HTERT RPE-1 (cell line): Measurements from ENCODE around the gene SHISA6.

Source experiments
- in situ Hi-C: fragments of 300-500 bp; cut with MboI; formaldehyde crosslinking; loops from 4 replicates; pipeline ENCODE4 v1.14.3; 2020; ENCODE audit warnings: low sequenced_read_pairs

Gene SHISA6

DNA sequence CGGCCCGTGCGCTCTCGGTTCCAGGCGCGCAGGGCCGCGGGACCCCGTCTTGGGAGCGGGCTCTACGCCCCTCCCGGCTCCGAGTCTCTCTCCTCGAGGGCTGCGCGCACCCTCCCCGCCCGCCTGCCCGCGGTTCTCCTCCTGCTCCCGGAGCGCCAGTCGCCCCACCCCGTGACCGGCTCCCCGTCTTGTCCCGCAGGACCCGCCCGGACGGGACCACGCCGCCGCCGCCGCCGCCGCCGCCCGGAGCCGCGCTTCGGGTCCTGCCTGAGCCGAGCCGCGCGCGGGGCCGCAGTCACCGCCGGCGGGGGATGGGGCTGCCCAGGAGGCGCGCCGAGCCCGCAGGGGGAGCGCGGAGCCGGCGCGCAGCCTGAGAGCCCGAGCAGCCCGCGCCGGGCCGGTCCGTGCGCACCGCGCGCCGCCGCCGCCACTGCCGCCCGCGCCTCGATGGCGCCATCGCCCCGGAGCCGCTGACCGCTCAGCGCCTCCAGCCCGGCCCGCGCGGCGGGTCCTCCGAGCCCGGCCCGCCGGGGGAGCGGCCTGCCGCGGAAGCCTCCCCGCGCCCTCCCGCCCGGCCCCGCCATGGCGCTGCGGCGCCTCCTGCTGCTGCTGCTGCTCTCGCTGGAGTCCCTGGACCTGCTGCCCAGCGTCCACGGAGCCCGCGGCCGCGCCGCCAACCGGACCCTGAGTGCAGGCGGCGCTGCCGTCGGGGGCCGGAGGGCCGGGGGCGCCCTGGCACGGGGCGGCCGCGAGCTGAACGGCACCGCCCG is at the start of gene SHISA6:
Gene SHISA6, plus strand, starts transcription at position 373 of the 770 bp plus-strand sequence.
- in situ Hi-C loops: no loop called here

- in situ Hi-C loops: no loop called here
These were observed 45.2 kb upstream of the SHISA6 start for GRCh38 chr17:11195801-11196200.

DNA sequence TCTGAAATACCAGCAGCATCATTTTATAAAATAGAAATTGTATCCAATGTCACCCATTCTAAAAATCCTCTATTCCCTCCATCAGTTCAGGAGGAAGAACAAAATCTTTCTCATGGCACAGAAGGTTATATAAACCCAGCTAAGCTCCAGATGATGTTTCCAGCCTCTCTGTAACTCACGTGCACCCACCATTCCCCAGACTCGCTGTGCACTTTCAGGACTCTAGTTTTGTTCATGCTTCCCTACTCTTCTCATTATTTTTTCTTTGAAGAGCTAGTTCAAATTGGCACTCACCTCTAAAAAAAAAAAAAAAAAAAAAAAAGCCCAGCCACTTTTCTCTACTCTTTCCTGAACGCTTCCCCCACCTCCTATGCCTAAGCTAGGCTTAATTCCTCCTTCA is 36.0 kb upstream of the SHISA6 start:
- in situ Hi-C loops: no loop called here

DNA sequence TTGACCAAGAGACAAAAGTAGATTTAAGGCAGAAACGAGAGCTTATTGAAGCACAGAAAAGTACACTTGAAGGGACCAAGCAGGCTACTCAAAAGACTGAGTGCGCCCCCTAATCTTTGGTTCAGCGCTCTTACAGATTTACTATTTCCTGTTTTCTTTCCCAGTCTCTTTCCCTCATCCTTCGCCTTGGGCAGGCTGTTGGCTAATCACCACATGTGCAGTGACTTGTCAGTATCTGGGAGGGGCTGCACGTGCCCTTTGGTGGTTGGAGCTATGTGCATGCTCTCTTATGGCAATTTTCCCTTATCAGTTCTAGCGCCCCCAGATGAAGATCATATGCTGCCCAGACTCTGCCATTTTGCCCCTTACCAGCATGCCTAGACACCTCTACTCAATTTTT is 35.4 kb upstream of the SHISA6 start:
- in situ Hi-C loops: no loop called here

- in situ Hi-C loops: no loop called here
These were observed 31.1 kb upstream of the SHISA6 start for GRCh38 chr17:11209906-11210305.

DNA sequence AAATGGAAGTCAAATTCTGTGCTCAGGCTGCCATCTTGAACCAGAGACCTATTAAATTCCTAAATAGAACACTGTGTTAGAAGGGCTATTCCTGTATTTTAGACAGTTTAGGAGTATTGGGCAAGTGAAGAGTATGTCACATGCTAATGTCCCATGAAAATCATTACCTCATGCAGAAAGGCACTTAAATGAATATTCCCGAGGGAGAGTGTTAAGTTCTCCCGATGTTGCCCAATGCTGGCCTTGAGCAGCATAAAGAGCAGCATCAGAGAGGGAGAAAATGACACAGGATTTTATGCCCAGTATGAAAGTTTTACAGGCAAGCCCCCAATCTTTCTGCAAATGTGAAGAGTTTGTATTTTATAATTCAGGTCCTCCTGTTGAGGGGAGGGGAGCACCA is 28.2 kb upstream of the SHISA6 start:
- in situ Hi-C loops: no loop called here

DNA sequence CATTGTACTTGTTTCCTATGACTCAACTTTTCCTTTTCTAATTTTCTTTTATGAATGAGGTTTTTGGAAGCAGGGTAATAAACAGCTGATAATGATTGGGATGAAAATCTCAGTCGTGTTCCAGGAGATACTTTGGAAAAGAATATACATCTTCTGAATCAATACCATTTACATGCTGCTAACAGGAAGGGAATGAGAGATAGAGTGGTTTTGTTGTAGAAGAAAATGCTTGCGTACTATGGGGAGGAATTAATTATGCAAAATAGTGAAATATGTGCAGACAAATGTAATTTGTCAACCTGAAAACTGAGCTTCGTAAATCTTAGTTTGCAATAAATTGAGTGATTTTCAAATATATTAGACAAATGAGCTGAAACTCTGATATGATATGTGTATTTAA is 24.0 kb upstream of the SHISA6 start:
- in situ Hi-C loops: no loop called here

- in situ Hi-C loops: no loop called here
These were observed 19.8 kb upstream of the SHISA6 start for GRCh38 chr17:11221196-11221595.

DNA sequence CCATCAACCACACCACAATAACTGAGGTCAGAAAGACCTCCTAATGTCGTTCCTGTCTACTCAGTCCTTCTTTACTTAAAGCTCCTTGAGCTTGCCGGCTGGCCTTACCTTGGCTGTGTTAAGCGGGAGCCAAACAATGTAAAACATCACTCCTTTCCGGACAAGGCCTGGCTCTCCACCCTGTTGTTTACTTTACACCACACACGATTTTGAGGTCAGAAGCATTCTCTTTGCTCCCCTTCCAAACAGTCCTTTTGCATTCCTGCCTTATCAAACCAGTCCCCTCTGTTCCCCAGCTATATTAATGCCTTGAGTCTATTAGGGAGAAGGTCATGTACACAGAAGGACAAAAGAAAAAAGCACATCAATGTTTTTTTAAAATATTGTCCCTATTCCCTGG is 19.3 kb upstream of the SHISA6 start:
- in situ Hi-C loops: no loop called here

GRCh38 chr17:11238705-11239104 is 2.3 kb upstream of the SHISA6 start:
- in situ Hi-C loops: no loop called here

GRCh38 chr17:11239379-11239970 is 1.5 kb upstream of the SHISA6 start:
- in situ Hi-C loops: no loop called here

DNA sequence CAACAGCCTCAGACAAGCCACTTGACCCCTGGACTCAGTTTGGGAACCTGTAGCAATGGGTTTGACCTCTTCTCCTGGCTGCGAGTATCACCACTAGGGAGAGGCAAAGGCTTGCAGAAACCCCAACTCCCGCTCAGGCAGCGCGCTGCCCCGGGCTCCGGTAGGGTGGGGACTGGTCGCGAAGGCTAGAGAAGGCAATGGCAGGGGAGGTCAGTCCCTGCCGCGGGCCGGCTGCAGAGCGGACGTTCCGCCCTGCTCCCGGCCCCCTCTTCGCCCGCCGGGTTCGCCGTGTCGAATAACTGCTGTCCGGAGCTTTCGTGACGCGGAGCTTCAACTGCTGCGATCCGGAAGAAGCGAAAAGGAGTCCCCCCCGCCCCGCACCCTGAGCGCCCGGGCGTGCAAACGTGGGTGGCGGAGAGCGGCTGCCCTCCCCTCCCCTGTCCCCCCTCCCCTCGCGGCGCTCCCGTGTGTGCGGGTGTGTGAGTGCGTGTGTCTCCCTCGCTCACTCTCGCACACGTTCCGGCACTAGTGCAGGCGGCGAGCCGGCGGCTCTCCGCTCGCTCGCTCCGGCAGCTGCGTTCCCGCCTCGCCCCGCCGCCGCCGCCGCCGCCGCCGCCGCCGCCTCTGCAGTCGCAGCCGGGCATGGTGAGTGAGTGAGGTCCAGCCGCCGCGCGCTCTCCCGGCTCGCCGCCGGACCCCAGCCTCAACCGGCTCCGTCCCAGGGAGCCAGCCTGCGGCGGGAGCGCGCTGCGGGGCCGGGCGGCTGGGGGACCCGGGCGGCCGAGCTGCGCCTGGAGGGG is 772 bp upstream of the SHISA6 start:
- in situ Hi-C loops: no loop called here

DNA sequence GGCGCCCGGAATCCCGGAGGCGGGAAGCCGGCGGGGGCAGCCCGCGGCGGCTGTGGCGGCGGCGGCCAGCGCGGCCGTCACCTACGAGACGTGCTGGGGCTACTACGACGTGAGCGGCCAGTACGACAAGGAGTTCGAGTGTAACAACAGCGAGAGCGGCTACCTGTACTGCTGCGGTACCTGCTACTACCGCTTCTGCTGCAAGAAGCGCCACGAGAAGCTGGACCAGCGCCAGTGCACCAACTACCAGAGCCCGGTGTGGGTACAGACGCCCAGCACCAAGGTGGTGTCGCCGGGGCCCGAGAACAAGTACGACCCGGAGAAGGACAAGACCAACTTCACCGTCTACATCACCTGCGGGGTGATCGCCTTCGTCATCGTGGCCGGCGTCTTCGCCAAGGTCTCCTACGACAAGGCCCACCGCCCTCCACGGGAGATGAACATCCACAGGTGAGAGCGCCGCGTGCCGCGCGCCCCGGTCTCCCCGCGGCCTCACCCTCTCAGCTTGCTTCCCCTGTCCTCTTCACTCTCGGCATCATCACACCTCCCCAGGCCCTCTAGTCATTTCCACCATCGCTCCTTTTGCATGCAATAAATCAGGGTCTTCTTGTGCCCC is 706 bp downstream of the SHISA6 start:
- in situ Hi-C loops: no loop called here

DNA sequence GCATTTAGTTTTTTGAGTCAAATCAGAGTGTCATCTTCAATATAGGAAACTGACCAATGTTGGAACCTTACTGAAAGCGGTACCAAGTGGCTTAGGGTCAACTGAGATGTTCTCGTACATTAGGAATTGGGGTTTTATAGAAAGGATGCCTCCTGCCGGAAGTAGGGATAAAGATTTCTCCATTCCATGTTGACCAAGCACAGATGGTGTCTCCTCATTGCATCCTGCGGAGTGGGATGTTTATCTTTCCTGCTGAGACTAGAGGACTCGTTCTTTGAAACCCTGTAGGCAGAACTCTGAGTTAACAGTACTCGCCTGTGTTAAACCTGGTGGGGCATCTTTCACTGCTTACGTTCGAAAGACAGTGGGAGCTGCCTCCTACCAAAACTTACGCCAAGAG is 1.4 kb downstream of the SHISA6 start:
- in situ Hi-C loops: no loop called here

GRCh38 chr17:11244776-11245175 is 3.8 kb downstream of the SHISA6 start:
- in situ Hi-C loops: no loop called here

GRCh38 chr17:11245187-11245586 is 4.2 kb downstream of the SHISA6 start:
- in situ Hi-C loops: no loop called here

DNA sequence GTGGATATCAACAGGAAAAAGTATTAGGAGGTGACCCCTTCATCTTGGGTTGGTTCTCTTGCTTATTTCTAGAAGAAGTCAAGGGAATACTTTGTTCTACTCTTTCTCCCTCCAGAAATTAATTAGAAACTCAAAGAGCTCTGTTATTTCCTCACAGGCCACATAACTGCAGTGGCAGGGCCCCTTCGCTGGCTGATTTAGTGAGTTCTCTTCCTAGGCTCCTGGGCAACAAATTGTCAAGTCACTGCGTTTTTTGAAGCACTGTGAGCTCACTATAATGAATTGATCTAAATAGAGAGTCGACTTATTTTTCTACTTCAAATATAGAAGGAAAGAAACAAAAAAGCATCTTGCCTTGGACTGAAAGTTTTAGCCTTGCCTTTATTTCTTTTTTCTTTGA is 4.8 kb downstream of the SHISA6 start:
- in situ Hi-C loops: no loop called here

DNA sequence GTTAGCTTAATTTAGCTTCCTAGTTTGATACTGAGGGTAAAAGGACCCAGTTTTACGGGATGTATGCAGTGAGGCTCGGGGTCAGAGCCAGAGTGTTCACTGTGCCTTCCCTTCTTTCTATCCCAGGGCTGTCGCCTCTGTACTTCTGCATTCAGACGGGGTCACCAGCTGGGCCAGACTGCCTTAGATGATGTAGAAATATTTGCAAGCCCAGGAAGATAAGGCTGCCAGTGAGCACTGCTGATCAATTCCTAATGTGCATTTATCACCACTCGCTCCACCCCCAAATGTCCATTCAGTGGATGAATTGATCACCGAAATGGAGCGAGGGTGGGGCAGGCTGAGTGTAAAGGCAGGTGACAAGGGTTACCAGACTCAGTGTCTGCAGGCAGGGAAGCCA is 9.1 kb downstream of the SHISA6 start:
- in situ Hi-C loops: no loop called here

GRCh38 chr17:11251561-11252107 is 10.6 kb downstream of the SHISA6 start:
- in situ Hi-C loops: no loop called here

DNA sequence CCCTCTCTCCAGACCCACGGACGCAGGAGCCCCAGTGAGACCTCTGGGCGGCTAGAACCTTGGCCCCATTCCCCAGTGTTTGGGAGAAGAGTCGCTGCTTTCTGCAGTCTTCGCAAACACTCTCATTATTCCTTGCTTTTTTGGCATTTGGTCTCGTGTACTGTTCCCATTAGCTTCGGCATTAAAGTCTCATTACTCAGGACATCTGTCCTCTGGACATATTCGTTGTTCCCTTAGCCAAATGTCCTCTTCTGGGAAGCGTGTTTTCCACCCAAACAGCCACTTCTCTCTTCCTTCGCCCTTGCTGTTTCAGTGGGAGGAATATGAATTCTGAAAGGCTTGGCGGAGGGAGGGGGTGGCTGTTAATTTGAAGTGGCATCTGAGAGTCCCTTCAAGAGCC is 11.1 kb downstream of the SHISA6 start:
- in situ Hi-C loops: no loop called here

DNA sequence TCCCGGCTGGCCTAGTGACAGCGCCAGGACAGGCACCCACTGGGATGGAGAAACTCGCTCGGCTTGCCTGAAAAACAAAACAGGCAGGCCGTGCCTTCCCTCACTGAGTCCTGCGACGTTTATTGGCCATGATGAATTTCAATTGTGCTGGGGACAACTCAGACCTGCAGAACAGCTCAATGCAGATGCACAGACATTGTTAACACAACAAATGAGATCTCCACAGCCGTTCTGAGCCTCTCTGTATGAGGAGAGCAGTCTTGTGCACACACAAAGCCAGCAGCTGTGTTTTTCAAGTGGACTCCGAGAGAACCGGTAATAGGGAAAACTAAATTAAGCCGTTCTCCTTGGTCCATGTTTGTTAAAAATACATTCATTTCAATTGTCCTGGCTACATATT is 15.9 kb downstream of the SHISA6 start:
- in situ Hi-C loops: no loop called here
